WTC11 (cell line): ENCODE measurements around the gene FBXL4. TPM values are rescaled to one million over a fixed set of nuclear protein-coding genes. Genes with fewer than 3 reads are reported as not detected.
A peak's percentile ranks its signal among the peaks of the same experiment; 100 is the strongest.

Experiments
- ATAC-seq: fragments of 200-7000 bp; cut with Tn5 transposase; 2 replicates; pipeline ENCODE4 v1.10.0; 2021; ENCODE audit warnings: mild to moderate bottlenecking, moderate library complexity
- Bru-seq: library from RNA; stranded (reverse); fragments of 400-500 nt; gene quantifications from one replicate; lab custom pipeline; 2021; lab: Mats Ljungman, UMichigan
- CTCF ChIA-PET: fragments of 300-600 bp; sonication (Branson Sonifier 250); formaldehyde crosslinking; loops from one replicate; lab custom pipeline; 2021; ENCODE audit warnings: antibody characterized with exemption; lab: Charles Lee
- POLR2A ChIA-PET: fragments of 350-600 bp; sonication (Branson Sonifier 250); formaldehyde crosslinking; loops from one replicate; lab custom pipeline; 2021; ENCODE audit warnings: antibody characterized with exemption; lab: Charles Lee
- DNase-seq: peaks from one replicate; pipeline ENCODE4 v3.0.0; 2021; ENCODE audit warnings: low spot score
- H3K27ac Mint-ChIP-seq: 2 replicates; pipeline ENCODE4 v1.8.0; 2021; ENCODE audit warnings: mixed read lengths
- H3K27me3 Mint-ChIP-seq: 2 replicates; pipeline ENCODE4 v1.8.0; 2021; ENCODE audit warnings: low read depth, mild to moderate bottlenecking, moderate library complexity, mixed read lengths
- H3K36me3 Mint-ChIP-seq: 2 replicates; pipeline ENCODE4 v1.8.0; 2021; ENCODE audit warnings: mixed read lengths
- H3K4me1 Mint-ChIP-seq: 2 replicates; pipeline ENCODE4 v1.8.0; 2022; ENCODE audit warnings: mixed read lengths
- H3K4me3 Mint-ChIP-seq: 2 replicates; pipeline ENCODE4 v1.8.0; 2021; ENCODE audit warnings: mild to moderate bottlenecking, moderate library complexity, mixed read lengths
- H3K9me3 Mint-ChIP-seq: 2 replicates; pipeline ENCODE4 v1.8.0; 2021; ENCODE audit warnings: mixed read lengths
- ATF2 ChIP-seq: sonication (generic); formaldehyde crosslinking; IDR thresholded peaks from 2 replicates; pipeline ENCODE4 v1.8.1; 2022; ENCODE audit warnings: low read depth, missing genetic modification reagents, borderline replicate concordance
- CREB1 ChIP-seq: sonication (generic); formaldehyde crosslinking; IDR thresholded peaks from 2 replicates; pipeline ENCODE4 v1.8.0; 2023; ENCODE audit warnings: mild to moderate bottlenecking, missing genetic modification reagents
- E2F5 ChIP-seq: sonication (generic); formaldehyde crosslinking; IDR thresholded peaks from 2 replicates; pipeline ENCODE4 v1.8.1; 2022; ENCODE audit warnings: mild to moderate bottlenecking, moderate library complexity, missing genetic modification reagents
- ESRRA ChIP-seq: sonication (generic); formaldehyde crosslinking; IDR thresholded peaks from 2 replicates; pipeline ENCODE4 v1.8.1; 2022; ENCODE audit warnings: mild to moderate bottlenecking, missing genetic modification reagents, borderline replicate concordance
- FOXK1 ChIP-seq: sonication (generic); formaldehyde crosslinking; IDR thresholded peaks from 2 replicates; pipeline ENCODE4 v1.8.0; 2022; ENCODE audit warnings: mild to moderate bottlenecking, moderate library complexity, missing genetic modification reagents
- GRHL2 ChIP-seq: fragments of 250-450 bp; sonication (Bioruptor Pico); IDR thresholded peaks from 2 replicates; pipeline ENCODE4 v1.8.0; 2022; ENCODE audit warnings: mild to moderate bottlenecking, moderate library complexity; ENCODE audit not compliant: insufficient replicate concordance, severe bottlenecking
- SMAD4 ChIP-seq: sonication (generic); formaldehyde crosslinking; IDR thresholded peaks from 2 replicates; pipeline ENCODE4 v1.8.0; 2022; ENCODE audit warnings: mild to moderate bottlenecking, missing genetic modification reagents
- SP1 ChIP-seq: sonication (generic); formaldehyde crosslinking; conservative IDR thresholded peaks from 2 replicates; pipeline ENCODE4 v1.8.1; 2022; ENCODE audit warnings: missing genetic modification reagents
- TEAD1 ChIP-seq: sonication (generic); formaldehyde crosslinking; IDR thresholded peaks from 2 replicates; pipeline ENCODE4 v1.8.0; 2022; ENCODE audit warnings: mild to moderate bottlenecking, missing genetic modification reagents
- TP53 ChIP-seq: sonication (generic); formaldehyde crosslinking; IDR thresholded peaks from 2 replicates; pipeline ENCODE4 v1.8.1; 2023; ENCODE audit warnings: mild to moderate bottlenecking, missing genetic modification reagents
- ZNF121 ChIP-seq: sonication (generic); formaldehyde crosslinking; IDR thresholded peaks from 2 replicates; pipeline ENCODE4 v1.8.0; 2023; ENCODE audit warnings: missing genetic modification reagents
- ZNF416 ChIP-seq: fragments of 250-450 bp; sonication (Bioruptor Pico); IDR thresholded peaks from 2 replicates; pipeline ENCODE4 v1.9.0; 2021; ENCODE audit warnings: mild to moderate bottlenecking, inconsistent platforms
- long read RNA-seq, 3 experiments: library from RNA in 1 of 3; library from capped mRNA in 1 of 3; library from polyadenylated mRNA in 1 of 3; unstranded in 2 of 3; stranded (forward) in 1 of 3; transcript quantifications; one replicate each; pipeline ENCODE4 v2.0.0, GENCODE V29; 2021
- total RNA-seq: library from RNA; stranded (reverse); gene quantifications from 3 replicates; pipeline ENCODE4 v1.2.3, GENCODE V29; 2021
- TF ChIP-seq, protein P1 (sequence below): sonication (generic); formaldehyde crosslinking; IDR thresholded peaks from 2 replicates; pipeline ENCODE4 v1.8.0; 2023; ENCODE audit warnings: missing genetic modification reagents
- TF ChIP-seq, protein P2 (sequence below): sonication (generic); formaldehyde crosslinking; IDR thresholded peaks from 2 replicates; pipeline ENCODE4 v1.8.1; 2023; ENCODE audit warnings: mild to moderate bottlenecking, moderate library complexity, missing genetic modification reagents
- TF ChIP-seq, protein P3 (sequence below): sonication (generic); formaldehyde crosslinking; conservative IDR thresholded peaks from 2 replicates; pipeline ENCODE4 v1.8.1; 2022; ENCODE audit warnings: mild to moderate bottlenecking, missing genetic modification reagents
- TF ChIP-seq, protein P4 (sequence below): sonication (generic); formaldehyde crosslinking; IDR thresholded peaks from 2 replicates; pipeline ENCODE4 v1.8.0; 2022; ENCODE audit warnings: mild to moderate bottlenecking, missing genetic modification reagents
- TF ChIP-seq, protein P5 (sequence below): sonication (generic); formaldehyde crosslinking; IDR thresholded peaks from 2 replicates; pipeline ENCODE4 v1.8.1; 2023; ENCODE audit warnings: mild to moderate bottlenecking, missing genetic modification reagents
- TF ChIP-seq, protein P6 (sequence below): sonication (generic); formaldehyde crosslinking; IDR thresholded peaks from 2 replicates; pipeline ENCODE4 v1.8.1; 2023; ENCODE audit warnings: mild to moderate bottlenecking, missing genetic modification reagents, moderate library complexity

The FBXL4 gene
- total RNA-seq, result 10.3 to 12.6 TPM (median 11.4 TPM) in 3 replicates
- percentile 83 among the genes with signal in this experiment for Bru-seq, nascent RNA
- long read RNA-seq, experiment 1, full-length matches to known transcripts, result 17 of 51 reads
- long read RNA-seq, experiment 1, partial matches to known transcripts, result 6 of 51 reads
- long read RNA-seq, experiment 1, other reads (novel, unspliced or antisense), result 28 of 51 reads
- long read RNA-seq, experiment 2, partial matches to known transcripts, result 8 of 17 reads
- long read RNA-seq, experiment 2, other reads (novel, unspliced or antisense), result 8 of 17 reads
- long read RNA-seq, experiment 3, partial matches to known transcripts, result 2 of 4 reads
- long read RNA-seq, experiment 3, other reads (novel, unspliced or antisense), result 2 of 4 reads

- Mint-ChIP-seq H3K4me1 (peaks cover 16% of the 10 kb centered on the region), H3K4me3 (peak within 1 kb of the TSS; percentile 88), H3K9me3 (peaks cover 20% of the 10 kb centered on the region), H3K27me3 (no peaks in the 10 kb centered on the region), H3K27ac (peak within 1 kb of the TSS; percentile 86), H3K36me3 (peaks cover 8% of the 10 kb centered on the region)
- peak; percentile 99 for ATAC-seq
- ChIA-PET CTCF (interaction anchor here (1.0 to 3.3 kb wide), 3 partner anchors 33 to 272 kb away, joined by 3 to 10 read pairs (median 6); no protein-coding TSS in a partner anchor), POLR2A (interaction anchor here (0.5 to 1.1 kb wide), 4 partner anchors 26 to 1743 kb away, joined by 3 to 4 read pairs (median 3); no protein-coding TSS in a partner anchor)
- TF ChIP-seq, protein P1, sequence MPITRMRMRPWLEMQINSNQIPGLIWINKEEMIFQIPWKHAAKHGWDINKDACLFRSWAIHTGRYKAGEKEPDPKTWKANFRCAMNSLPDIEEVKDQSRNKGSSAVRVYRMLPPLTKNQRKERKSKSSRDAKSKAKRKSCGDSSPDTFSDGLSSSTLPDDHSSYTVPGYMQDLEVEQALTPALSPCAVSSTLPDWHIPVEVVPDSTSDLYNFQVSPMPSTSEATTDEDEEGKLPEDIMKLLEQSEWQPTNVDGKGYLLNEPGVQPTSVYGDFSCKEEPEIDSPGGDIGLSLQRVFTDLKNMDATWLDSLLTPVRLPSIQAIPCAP (CRISPR knock-in tag), result no peak
- TF ChIP-seq SP1 (peak; percentile 50), ZNF121 (CRISPR knock-in tag) (no peak), CREB1 (CRISPR knock-in tag) (0 out of 2 replicates have a peak, but pooled peaks have one; percentile 22), FOXK1 (CRISPR knock-in tag) (peak; percentile 79; the same call in 1 of the 2 replicates), ATF2 (CRISPR knock-in tag) (no peak), ZNF416 (no peak), TEAD1 (CRISPR knock-in tag) (no peak), TP53 (CRISPR knock-in tag) (no peak), GRHL2 (CRISPR knock-in tag) (no peak), SMAD4 (CRISPR knock-in tag) (no peak), E2F5 (CRISPR knock-in tag) (0 out of 2 replicates have a peak, but pooled peaks have one; percentile 2), ESRRA (CRISPR knock-in tag) (no peak)
- TF ChIP-seq, protein P2, sequence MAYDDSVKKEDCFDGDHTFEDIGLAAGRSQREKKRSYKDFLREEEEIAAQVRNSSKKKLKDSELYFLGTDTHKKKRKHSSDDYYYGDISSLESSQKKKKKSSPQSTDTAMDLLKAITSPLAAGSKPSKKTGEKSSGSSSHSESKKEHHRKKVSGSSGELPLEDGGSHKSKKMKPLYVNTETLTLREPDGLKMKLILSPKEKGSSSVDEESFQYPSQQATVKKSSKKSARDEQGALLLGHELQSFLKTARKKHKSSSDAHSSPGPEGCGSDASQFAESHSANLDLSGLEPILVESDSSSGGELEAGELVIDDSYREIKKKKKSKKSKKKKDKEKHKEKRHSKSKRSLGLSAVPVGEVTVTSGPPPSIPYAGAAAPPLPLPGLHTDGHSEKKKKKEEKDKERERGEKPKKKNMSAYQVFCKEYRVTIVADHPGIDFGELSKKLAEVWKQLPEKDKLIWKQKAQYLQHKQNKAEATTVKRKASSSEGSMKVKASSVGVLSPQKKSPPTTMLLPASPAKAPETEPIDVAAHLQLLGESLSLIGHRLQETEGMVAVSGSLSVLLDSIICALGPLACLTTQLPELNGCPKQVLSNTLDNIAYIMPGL (CRISPR knock-in tag), result 0 out of 2 replicates have a peak, but pooled peaks have one; percentile 27
- TF ChIP-seq, protein P3, sequence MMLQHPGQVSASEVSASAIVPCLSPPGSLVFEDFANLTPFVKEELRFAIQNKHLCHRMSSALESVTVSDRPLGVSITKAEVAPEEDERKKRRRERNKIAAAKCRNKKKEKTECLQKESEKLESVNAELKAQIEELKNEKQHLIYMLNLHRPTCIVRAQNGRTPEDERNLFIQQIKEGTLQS, result no peak
- TF ChIP-seq, protein P4, sequence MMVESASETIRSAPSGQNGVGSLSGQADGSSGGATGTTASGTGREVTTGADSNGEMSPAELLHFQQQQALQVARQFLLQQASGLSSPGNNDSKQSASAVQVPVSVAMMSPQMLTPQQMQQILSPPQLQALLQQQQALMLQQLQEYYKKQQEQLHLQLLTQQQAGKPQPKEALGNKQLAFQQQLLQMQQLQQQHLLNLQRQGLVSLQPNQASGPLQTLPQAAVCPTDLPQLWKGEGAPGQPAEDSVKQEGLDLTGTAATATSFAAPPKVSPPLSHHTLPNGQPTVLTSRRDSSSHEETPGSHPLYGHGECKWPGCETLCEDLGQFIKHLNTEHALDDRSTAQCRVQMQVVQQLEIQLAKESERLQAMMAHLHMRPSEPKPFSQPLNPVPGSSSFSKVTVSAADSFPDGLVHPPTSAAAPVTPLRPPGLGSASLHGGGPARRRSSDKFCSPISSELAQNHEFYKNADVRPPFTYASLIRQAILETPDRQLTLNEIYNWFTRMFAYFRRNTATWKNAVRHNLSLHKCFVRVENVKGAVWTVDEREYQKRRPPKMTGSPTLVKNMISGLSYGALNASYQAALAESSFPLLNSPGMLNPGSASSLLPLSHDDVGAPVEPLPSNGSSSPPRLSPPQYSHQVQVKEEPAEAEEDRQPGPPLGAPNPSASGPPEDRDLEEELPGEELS (CRISPR knock-in tag), result no peak
- TF ChIP-seq, protein P5, sequence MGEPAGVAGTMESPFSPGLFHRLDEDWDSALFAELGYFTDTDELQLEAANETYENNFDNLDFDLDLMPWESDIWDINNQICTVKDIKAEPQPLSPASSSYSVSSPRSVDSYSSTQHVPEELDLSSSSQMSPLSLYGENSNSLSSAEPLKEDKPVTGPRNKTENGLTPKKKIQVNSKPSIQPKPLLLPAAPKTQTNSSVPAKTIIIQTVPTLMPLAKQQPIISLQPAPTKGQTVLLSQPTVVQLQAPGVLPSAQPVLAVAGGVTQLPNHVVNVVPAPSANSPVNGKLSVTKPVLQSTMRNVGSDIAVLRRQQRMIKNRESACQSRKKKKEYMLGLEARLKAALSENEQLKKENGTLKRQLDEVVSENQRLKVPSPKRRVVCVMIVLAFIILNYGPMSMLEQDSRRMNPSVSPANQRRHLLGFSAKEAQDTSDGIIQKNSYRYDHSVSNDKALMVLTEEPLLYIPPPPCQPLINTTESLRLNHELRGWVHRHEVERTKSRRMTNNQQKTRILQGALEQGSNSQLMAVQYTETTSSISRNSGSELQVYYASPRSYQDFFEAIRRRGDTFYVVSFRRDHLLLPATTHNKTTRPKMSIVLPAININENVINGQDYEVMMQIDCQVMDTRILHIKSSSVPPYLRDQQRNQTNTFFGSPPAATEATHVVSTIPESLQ, result no peak
- TF ChIP-seq, protein P6, sequence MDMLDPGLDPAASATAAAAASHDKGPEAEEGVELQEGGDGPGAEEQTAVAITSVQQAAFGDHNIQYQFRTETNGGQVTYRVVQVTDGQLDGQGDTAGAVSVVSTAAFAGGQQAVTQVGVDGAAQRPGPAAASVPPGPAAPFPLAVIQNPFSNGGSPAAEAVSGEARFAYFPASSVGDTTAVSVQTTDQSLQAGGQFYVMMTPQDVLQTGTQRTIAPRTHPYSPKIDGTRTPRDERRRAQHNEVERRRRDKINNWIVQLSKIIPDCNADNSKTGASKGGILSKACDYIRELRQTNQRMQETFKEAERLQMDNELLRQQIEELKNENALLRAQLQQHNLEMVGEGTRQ, result no peak
- DNase-seq, result peak; percentile 89
These were observed at the start of gene FBXL4 for GRCh38 chr6:98947411-98948292. FBXL4 (minus strand) TSS chr6:98947946; CDS start chr6:98926988, 20,958 bp downstream.
